Bronchial smooth muscle cell (primary cell): Measurements from ENCODE around the gene FRG2. TPM values are rescaled to one million over a fixed set of nuclear protein-coding genes. Genes with fewer than 3 reads are reported as not detected.

Experiments used
- total RNA-seq: library from RNA; depleted of rRNA; stranded (reverse); fragments of >200 nt; gene quantifications from 2 replicates; pipeline ENCODE4 v1.2.1, GENCODE V29; 2014

The FRG2 gene
- not detected in 2 replicates for total RNA-seq

DNA sequence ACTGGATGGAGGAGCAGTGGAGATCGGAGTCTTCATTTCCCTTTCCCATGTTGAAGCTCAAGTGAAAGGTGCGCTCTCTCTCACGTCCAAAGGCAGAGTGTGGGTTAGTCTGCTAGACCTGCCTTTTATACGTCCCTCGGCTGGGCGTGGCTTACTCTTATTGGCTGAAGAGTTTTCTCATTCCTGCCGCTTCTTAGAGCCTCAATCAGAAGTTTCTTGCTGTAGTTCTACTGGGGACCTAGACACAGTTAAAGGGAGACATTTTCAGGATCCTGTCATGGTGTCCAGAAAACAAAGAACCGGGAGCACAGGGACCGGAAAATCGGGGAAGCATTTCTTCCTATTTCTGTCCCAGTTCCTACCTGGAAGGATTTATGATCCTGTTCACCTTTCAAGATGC, at the start of gene FRG2:
TSS of gene FRG2 (minus strand) at position 101 of the 400 bp plus-strand sequence. CDS start at position 49, 52 bp downstream.

DNA sequence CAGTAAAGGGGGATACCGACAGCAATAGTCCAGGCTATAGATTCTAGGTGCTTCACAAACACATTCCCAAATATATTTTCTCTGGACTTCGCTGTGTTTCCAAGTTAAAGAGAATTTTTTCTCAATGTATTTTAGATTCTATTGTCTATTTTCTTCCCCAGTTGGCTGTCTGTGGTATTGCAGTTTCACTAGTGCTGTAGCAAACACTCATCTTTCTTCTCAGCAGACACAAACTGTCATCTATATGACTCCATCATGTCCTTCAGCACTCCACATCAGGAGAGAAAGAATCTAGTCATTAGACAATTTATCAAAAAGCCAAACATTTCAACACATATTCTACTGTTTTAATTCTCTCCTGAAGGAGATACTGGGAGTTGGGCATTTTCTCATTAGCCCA, 37.3 kb upstream of the FRG2 start, which contains the start of gene DBET:
TSS of gene DBET (plus strand) at position 161 of the 400 bp plus-strand sequence.

Other genes with a start within 250 kb of the FRG2 start
- 10.4 and 25.8 TPM in 2 replicates for gene FRG1, start 86.4 kb downstream of the FRG2 start, total RNA-seq
- not detected in 2 replicates for gene DBET, start 37.2 kb upstream of the FRG2 start, total RNA-seq
- gene DUX4, start 146.5 kb upstream of the FRG2 start, total RNA-seq, result not detected in 2 replicates